ENCODE results near the gene FAHD1.

Gene FAHD1

GRCh38 chr16:1825381-1825863, 1.6 kb upstream of the FAHD1 start:
- WGBS (ENCODE audit: insufficient coverage, insufficient read length): no CpG with 5 or more reads among the region's 15 CpGs

GRCh38 chr16:1825864-1826690, 929 bp upstream of the FAHD1 start:
- peak overlapping the region; percentile 94 for H3K4me3 ChIP-seq (ENCODE audit: low read length)
- peaks cover 2% of the 10 kb centered on the region; the same call in 1 of the 2 replicates for H3K4me1 ChIP-seq (ENCODE audit: control insufficient read depth, insufficient read depth, low read length)
- H3K27ac ChIP-seq (ENCODE audit: low read length): no peak overlapping the region
- H3K9me3 ChIP-seq (ENCODE audit: control insufficient read depth, insufficient read depth, low read length): no peaks in the 10 kb centered on the region
- no CpG with 5 or more reads among the region's 96 CpGs for WGBS (ENCODE audit: insufficient coverage, insufficient read length)
- no peak for DNase-seq (ENCODE audit: low read depth, low spot score)
- 0 out of 2 replicates have a peak, but pooled peaks cover 3% of the 10 kb centered on the region for H3K36me3 ChIP-seq (ENCODE audit: control insufficient read depth, insufficient read depth, low read length)
- H3K27me3 ChIP-seq (ENCODE audit: control insufficient read depth, insufficient read depth, low read length): no peaks in the 10 kb centered on the region

More at GRCh38 chr16:1825381-1825863, 1.6 kb upstream of the FAHD1 start:
- H3K4me1 ChIP-seq (ENCODE audit: control insufficient read depth, insufficient read depth, low read length): peaks cover 2% of the 10 kb centered on the region; the same call in 1 of the 2 replicates
- no peak overlapping the region; the same call in 1 of the 2 replicates for H3K4me3 ChIP-seq (ENCODE audit: low read length)
- no peak overlapping the region for H3K27ac ChIP-seq (ENCODE audit: low read length)
- H3K36me3 ChIP-seq (ENCODE audit: control insufficient read depth, insufficient read depth, low read length): 0 out of 2 replicates have a peak, but pooled peaks cover 3% of the 10 kb centered on the region
- DNase-seq (ENCODE audit: low read depth, low spot score): no peak
- no peaks in the 10 kb centered on the region for H3K27me3 ChIP-seq (ENCODE audit: control insufficient read depth, insufficient read depth, low read length)
- no peaks in the 10 kb centered on the region for H3K9me3 ChIP-seq (ENCODE audit: control insufficient read depth, insufficient read depth, low read length)

- WGBS (ENCODE audit: insufficient coverage, insufficient read length): no CpG with 5 or more reads among the region's 11 CpGs
- Histone ChIP-seq H3K4me1 (ENCODE audit: control insufficient read depth, insufficient read depth, low read length) (peaks cover 2% of the 10 kb centered on the region; the same call in 1 of the 2 replicates), H3K9me3 (ENCODE audit: control insufficient read depth, insufficient read depth, low read length) (no peaks in the 10 kb centered on the region), H3K36me3 (ENCODE audit: control insufficient read depth, insufficient read depth, low read length) (no peaks in the 10 kb centered on the region), H3K4me3 (ENCODE audit: low read length) (no peak overlapping the region), H3K27me3 (ENCODE audit: control insufficient read depth, insufficient read depth, low read length) (no peaks in the 10 kb centered on the region), H3K27ac (ENCODE audit: low read length) (no peak overlapping the region)
- DNase-seq (ENCODE audit: low read depth, low spot score): no peak
These were observed 1.8 kb downstream of the FAHD1 start for GRCh38 chr16:1828645-1829410.

GRCh38 chr16:1830213-1830612, 3.2 kb downstream of the FAHD1 start:
- WGBS (ENCODE audit: insufficient coverage, insufficient read length): no CpG with 5 or more reads among the region's 3 CpGs
- H3K4me3 ChIP-seq (ENCODE audit: low read length): no peak overlapping the region
- no peaks in the 10 kb centered on the region for H3K9me3 ChIP-seq (ENCODE audit: control insufficient read depth, insufficient read depth, low read length)
- no peak for DNase-seq (ENCODE audit: low read depth, low spot score)
- no peaks in the 10 kb centered on the region for H3K36me3 ChIP-seq (ENCODE audit: control insufficient read depth, insufficient read depth, low read length)
- H3K27ac ChIP-seq (ENCODE audit: low read length): no peak overlapping the region
- H3K27me3 ChIP-seq (ENCODE audit: control insufficient read depth, insufficient read depth, low read length): no peaks in the 10 kb centered on the region
- H3K4me1 ChIP-seq (ENCODE audit: control insufficient read depth, insufficient read depth, low read length): peaks cover 2% of the 10 kb centered on the region; the same call in 1 of the 2 replicates

GRCh38 chr16:1831186-1832075, 4.4 kb downstream of the FAHD1 start:
- DNase-seq (ENCODE audit: low read depth, low spot score): no peak
- no peaks in the 10 kb centered on the region for H3K9me3 ChIP-seq (ENCODE audit: control insufficient read depth, insufficient read depth, low read length)
- H3K4me3 ChIP-seq (ENCODE audit: low read length): no peak overlapping the region
- no peaks in the 10 kb centered on the region for H3K36me3 ChIP-seq (ENCODE audit: control insufficient read depth, insufficient read depth, low read length)
- H3K27ac ChIP-seq (ENCODE audit: low read length): no peak overlapping the region
- WGBS (ENCODE audit: insufficient coverage, insufficient read length): no CpG with 5 or more reads among the region's 19 CpGs
- H3K27me3 ChIP-seq (ENCODE audit: control insufficient read depth, insufficient read depth, low read length): no peaks in the 10 kb centered on the region
- H3K4me1 ChIP-seq (ENCODE audit: control insufficient read depth, insufficient read depth, low read length): no peaks in the 10 kb centered on the region

GRCh38 chr16:1832838-1833454, 5.9 kb downstream of the FAHD1 start:
- DNase-seq (ENCODE audit: low read depth, low spot score): no peak
- Histone ChIP-seq H3K27me3 (ENCODE audit: control insufficient read depth, insufficient read depth, low read length) (0 out of 2 replicates have a peak, but pooled peaks cover 1% of the 10 kb centered on the region), H3K4me1 (ENCODE audit: control insufficient read depth, insufficient read depth, low read length) (no peaks in the 10 kb centered on the region), H3K36me3 (ENCODE audit: control insufficient read depth, insufficient read depth, low read length) (no peaks in the 10 kb centered on the region), H3K9me3 (ENCODE audit: control insufficient read depth, insufficient read depth, low read length) (no peaks in the 10 kb centered on the region), H3K4me3 (ENCODE audit: low read length) (no peak overlapping the region), H3K27ac (ENCODE audit: low read length) (no peak overlapping the region)
- no CpG with 5 or more reads among the region's 9 CpGs for WGBS (ENCODE audit: insufficient coverage, insufficient read length)

- H3K27me3 ChIP-seq (ENCODE audit: control insufficient read depth, insufficient read depth, low read length): 0 out of 2 replicates have a peak, but pooled peaks cover 1% of the 10 kb centered on the region
- H3K36me3 ChIP-seq (ENCODE audit: control insufficient read depth, insufficient read depth, low read length): no peaks in the 10 kb centered on the region
- no peak overlapping the region for H3K27ac ChIP-seq (ENCODE audit: low read length)
- DNase-seq (ENCODE audit: low read depth, low spot score): no peak
- H3K4me3 ChIP-seq (ENCODE audit: low read length): no peak overlapping the region
- H3K9me3 ChIP-seq (ENCODE audit: control insufficient read depth, insufficient read depth, low read length): no peaks in the 10 kb centered on the region
- H3K4me1 ChIP-seq (ENCODE audit: control insufficient read depth, insufficient read depth, low read length): no peaks in the 10 kb centered on the region
- WGBS (ENCODE audit: insufficient coverage, insufficient read length): no CpG with 5 or more reads among the region's 5 CpGs
These were observed 7.1 kb downstream of the FAHD1 start for GRCh38 chr16:1834096-1834495.

GRCh38 chr16:1839554-1839953, 12.5 kb downstream of the FAHD1 start:
- no peaks in the 10 kb centered on the region for H3K36me3 ChIP-seq (ENCODE audit: control insufficient read depth, insufficient read depth, low read length)
- no peak overlapping the region for H3K4me3 ChIP-seq (ENCODE audit: low read length)
- H3K9me3 ChIP-seq (ENCODE audit: control insufficient read depth, insufficient read depth, low read length): no peaks in the 10 kb centered on the region
- H3K4me1 ChIP-seq (ENCODE audit: control insufficient read depth, insufficient read depth, low read length): no peaks in the 10 kb centered on the region
- H3K27ac ChIP-seq (ENCODE audit: low read length): no peak overlapping the region
- no CpG with 5 or more reads among the region's 9 CpGs for WGBS (ENCODE audit: insufficient coverage, insufficient read length)
- DNase-seq (ENCODE audit: low read depth, low spot score): no peak
- 0 out of 2 replicates have a peak, but pooled peaks cover 1% of the 10 kb centered on the region for H3K27me3 ChIP-seq (ENCODE audit: control insufficient read depth, insufficient read depth, low read length)

GRCh38 chr16:1845985-1846384, 19.0 kb downstream of the FAHD1 start:
- no CpG with 5 or more reads among the region's 4 CpGs for WGBS (ENCODE audit: insufficient coverage, insufficient read length)
- H3K27ac ChIP-seq (ENCODE audit: low read length): no peak overlapping the region
- H3K4me3 ChIP-seq (ENCODE audit: low read length): no peak overlapping the region
- no peaks in the 10 kb centered on the region for H3K27me3 ChIP-seq (ENCODE audit: control insufficient read depth, insufficient read depth, low read length)
- H3K9me3 ChIP-seq (ENCODE audit: control insufficient read depth, insufficient read depth, low read length): no peaks in the 10 kb centered on the region
- no peak for DNase-seq (ENCODE audit: low read depth, low spot score)
- H3K36me3 ChIP-seq (ENCODE audit: control insufficient read depth, insufficient read depth, low read length): no peaks in the 10 kb centered on the region
- H3K4me1 ChIP-seq (ENCODE audit: control insufficient read depth, insufficient read depth, low read length): no peaks in the 10 kb centered on the region

Measured in iPS DF 6.9 (cell line).